GM19468 (cell line): ENCODE measurements around the gene UBR2.
A peak's percentile ranks its signal among the peaks of the same experiment; 100 is the strongest.
"Not testable (repeated sequence)": the region's sequence is repeated elsewhere in the genome, so short reads cannot be mapped to it uniquely, and the experiment has no call there.

ENCODE experiments used
- ATAC-seq: cut with Tn5 transposase; IDR thresholded peaks from one replicate; pipeline ENCODE4 v1.9.1; 2021; ENCODE audit warnings: mild to moderate bottlenecking, moderate library complexity, moderate number of reproducible peaks; ENCODE audit not compliant: unreplicated experiment; ENCODE audit errors: extremely low read depth

Gene UBR2

DNA sequence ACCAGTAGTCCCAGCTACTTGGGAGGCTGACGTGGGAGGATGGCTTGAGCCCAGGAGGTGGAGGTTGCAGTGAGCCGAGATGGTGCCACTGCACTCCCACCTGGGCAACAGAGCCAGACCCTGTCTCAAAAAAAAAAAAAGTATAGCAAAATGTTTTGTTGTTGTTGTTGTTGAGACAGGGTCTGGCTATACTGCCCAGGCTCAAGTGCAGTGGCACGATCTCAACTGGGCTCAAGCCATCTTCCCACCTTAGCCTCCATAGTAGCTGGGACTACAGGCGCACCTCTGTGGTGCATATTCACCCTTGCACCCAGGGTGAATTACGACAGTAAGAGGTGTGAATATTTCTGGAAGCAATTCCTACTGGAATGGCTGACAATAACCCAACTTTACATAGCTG lies 11.4 kb upstream of the UBR2 start:
- ATAC-seq, result no peak

GRCh38 chr6:42555477-42556457 lies 8.1 kb upstream of the UBR2 start:
- no peak for ATAC-seq

DNA sequence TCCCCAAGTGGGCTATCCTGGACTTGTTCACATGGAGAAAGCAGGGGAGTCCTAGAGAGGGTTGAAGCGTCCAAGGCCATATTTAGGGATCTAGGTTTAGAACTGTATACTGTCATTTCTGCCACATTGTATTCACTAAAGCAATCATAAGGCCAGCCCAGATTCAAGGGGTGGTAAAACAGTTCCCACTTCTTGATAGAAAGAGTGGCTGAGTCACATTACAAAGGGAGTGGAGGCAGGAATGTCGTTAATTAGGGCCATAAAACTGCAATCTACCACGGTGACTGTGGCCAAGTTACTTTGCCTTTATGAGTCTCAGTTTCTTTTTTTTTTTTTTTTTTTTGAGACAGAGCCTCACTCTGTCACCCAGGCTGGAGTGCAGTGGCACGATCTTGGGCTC lies 7.4 kb upstream of the UBR2 start:
- no peak for ATAC-seq

- not testable (repeated sequence) for ATAC-seq
These were observed 4.6 kb upstream of the UBR2 start for GRCh38 chr6:42559276-42559675.

GRCh38 chr6:42561986-42562385 lies 1.8 kb upstream of the UBR2 start:
- no peak for ATAC-seq

- no peak for ATAC-seq
These were observed 932 bp upstream of the UBR2 start for GRCh38 chr6:42562788-42563405.

DNA sequence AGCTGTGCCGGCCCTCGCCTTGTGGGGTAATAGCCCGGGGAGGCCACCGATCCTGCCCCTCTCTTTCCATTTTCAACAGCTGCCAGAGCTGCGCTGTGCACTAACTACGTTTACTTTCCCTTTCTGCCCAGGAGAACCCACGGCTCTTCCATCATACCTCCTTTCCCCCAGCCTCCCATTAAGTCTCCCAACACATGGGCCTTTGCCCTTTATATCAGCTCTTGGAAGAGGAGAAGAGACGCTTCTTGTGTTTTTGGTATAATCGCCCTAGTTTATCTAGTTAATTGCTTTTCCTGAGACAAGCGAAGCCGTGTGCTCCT lies 637 bp downstream of the UBR2 start:
- no peak for ATAC-seq

DNA sequence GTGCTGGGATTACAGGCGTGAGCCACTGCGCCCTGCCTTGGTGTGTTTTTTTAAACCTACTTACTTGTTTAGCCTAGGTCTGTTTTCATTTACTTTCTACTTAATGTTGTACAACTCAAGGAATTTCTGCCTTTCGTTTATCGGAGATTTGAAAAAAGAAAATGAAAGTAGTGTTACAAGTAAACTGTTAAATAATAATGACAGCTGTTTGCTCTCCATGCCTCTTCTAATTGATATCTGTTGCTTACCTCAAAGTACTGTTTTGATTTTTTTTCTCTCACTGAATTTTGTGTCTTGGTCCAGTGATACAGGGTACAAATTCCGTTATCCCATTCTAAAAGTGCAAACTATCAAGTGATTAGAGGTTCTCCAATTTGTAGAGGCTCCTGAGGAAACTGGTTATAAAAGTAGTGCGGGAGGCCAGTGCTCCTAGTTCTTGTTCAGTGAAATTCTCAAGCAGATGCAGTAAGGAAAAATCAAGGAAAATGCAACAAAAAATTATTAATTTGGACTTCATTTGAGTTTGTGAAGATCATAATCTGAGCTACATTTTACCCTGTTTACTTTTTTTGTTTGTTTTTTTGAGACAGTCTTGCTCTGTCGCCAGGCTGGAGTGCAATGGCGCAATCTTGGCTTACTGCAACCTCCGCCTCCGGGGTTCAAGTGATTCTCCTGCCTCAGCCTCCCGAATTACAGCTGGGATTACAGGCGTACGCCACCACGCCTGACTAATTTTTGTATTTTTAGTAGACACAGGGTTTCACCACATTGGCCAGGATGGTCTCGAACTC lies 2.2 kb downstream of the UBR2 start:
- no peak for ATAC-seq

- ATAC-seq, result no peak
These were observed 2.9 kb downstream of the UBR2 start for GRCh38 chr6:42566614-42567208.

DNA sequence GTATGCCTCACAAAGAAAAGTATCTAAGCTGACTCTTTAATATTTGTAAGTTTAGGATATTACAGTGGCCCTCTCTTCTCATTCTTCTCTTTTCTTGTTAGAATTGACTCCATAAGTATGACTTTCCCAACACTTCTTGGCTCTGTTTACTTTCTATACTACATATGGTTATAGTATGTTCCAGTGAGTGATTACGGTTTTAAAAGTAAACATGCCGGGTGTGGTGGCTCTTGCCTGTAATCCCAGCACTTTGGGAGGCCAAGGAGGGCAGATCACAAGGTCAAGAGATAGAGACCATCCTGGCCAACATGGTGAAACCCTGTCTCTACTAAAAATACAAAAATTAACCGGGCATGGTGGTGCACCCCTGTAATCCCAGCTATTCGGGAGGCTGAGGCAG lies 3.4 kb downstream of the UBR2 start:
- ATAC-seq, result not testable (repeated sequence)

DNA sequence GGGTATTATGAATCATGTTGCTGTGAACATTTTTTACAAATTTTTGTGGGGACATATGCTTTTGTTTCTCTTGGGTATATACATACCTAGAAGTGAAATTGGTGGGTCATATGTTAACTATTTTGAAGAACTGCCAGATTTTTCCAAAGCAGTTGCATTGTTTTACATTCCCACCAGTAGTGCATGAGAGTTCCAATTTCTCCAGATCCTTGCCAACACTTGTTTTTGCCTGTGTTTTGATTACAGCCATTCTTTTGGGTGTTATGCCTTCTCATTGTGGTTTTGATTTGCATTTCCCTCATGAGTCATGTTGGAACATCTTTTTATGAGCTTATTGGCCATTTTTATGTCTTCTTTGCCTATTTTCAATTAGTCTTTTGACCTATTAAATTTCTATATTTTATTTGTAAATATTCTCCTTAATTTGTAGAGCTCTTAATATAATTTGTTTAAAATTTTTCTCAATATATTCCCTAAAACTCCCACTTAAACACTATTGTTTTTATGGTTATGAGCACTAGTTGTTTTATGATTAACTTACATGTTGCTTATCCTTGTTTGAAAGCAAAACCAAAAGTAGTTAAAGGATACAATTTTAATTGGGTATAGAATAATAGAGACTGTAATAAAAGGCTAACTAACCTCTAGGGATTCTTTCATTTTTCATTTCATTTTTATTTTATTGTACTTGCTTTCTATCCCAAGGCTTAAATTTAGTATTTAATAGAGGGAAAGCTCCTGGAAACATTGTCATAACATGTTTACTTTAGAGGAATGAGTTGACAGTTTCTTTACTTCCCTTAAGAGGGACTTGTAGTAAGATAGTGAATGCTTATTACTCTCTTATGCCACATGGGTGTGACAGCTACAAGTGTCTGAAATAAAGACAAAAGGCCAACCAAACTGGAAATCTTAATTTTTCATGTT lies 5.5 kb downstream of the UBR2 start:
- no peak for ATAC-seq

GRCh38 chr6:42571611-42572342 lies 7.9 kb downstream of the UBR2 start:
- ATAC-seq, result no peak

GRCh38 chr6:42572523-42572922 lies 8.7 kb downstream of the UBR2 start:
- ATAC-seq, result peak; percentile 57

GRCh38 chr6:42576538-42576937 lies 12.7 kb downstream of the UBR2 start:
- not testable (repeated sequence) for ATAC-seq

- ATAC-seq, result no peak
These were observed 34.5 kb downstream of the UBR2 start for GRCh38 chr6:42598300-42598699.

DNA sequence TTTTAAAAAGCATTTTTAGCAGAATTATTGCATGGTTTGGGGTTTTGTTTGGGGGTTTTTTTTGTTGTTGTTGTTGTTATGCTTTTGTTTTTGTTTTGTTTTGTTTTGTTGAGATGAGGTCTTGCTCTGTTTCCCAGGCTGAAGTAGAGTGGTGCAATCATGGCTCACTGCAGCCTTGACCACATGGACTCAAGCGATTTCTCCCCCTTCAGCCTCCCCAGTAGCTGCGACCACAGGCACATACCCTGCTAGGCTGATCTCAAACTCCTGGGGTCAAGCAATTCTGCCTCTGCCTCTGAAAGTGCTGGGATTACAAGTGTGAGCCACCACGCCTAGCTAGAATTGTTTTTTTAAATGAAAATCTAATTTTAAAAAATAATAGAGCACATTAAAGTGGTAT lies 35.7 kb downstream of the UBR2 start:
- ATAC-seq, result no peak

GRCh38 chr6:42604150-42604549 lies 40.3 kb downstream of the UBR2 start:
- ATAC-seq, result no peak

DNA sequence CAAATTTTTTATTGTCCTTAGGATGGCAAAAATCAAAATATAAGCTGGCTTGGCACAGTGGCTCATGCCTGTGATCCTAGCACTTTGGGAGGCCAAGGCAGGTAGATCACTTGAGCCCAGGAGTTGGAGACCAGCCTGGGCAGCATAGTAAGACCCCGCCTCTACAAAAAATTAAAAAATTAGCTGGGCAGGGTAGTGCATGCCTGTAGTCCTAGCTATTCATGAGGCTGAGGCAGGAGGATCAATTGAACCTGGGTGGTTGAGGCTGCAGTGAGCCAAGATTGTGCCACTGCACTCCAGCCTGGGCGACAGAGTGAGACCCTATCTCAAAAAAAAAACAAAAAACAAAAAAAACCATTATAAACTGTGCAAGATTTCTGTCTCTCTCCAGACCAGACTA lies 40.9 kb downstream of the UBR2 start:
- ATAC-seq, result not testable (repeated sequence)

DNA sequence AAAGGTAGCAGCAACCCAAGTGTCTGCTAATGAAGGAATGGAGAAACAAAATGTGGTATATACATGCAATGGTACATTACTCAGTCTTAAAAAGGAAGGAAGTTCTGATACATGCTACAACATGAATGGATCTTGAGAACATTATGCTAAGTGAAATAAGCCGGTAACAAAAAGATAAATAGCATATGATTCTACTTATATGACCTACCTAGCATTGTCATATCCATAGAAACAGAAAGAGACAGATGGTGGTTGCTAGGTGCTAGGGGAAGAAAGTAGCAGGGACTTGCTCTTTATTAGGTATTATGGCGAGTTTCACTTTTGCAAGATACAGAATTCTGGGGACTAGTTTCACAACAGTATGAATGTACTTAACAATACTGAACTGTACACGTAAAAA lies 46.6 kb downstream of the UBR2 start:
- ATAC-seq, result no peak
